GM23248 (cell line): ENCODE data around the gene ERC2.

Experiments
- EZH2 ChIP-seq: fragments of 200-600 bp; sonication (generic); IDR thresholded peaks from 2 replicates; pipeline ENCODE4 v1.6.1; 2018; ENCODE audit warnings: antibody characterized with exemption, mild to moderate bottlenecking; ENCODE audit not compliant: insufficient read depth, poor library complexity, severe bottlenecking
- EZH2phosphoT487 ChIP-seq: fragments of 200-600 bp; sonication (generic); IDR thresholded peaks from 2 replicates; pipeline ENCODE4 v1.6.1; 2018; ENCODE audit warnings: antibody characterized with exemption, moderate library complexity, mild to moderate bottlenecking, low read depth; ENCODE audit not compliant: insufficient read depth

GRCh38 chr3:55474213-55474632 is 994.0 kb downstream of the ERC2 start:
- TF ChIP-seq EZH2 (no peak), EZH2phosphoT487 (no peak)
